ENCODE results near the gene LAMA2. TPM values are rescaled to one million over a fixed set of nuclear protein-coding genes. Genes with fewer than 3 reads are reported as not detected.

Gene LAMA2
- total RNA-seq, 1 experiment from 2014 or later = 0.28 TPM

DNA sequence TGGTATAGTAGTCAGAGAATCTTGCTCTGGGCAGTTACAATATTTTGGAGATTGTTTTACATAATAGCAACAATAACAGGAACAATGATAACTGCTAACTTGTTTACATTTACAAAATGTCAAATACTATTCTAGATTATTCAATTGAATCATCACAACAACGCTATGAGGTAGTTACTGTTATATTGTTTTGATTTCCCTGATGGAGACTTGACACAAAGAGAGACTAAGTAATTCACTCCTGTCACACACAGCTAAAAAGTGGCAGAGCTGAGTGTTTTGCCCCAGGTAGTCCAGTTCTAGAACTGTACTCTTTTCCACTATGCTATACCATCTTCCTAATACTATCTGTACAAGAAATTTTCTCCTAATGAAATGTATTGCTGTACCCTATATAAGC lies 356.1 kb downstream of the LAMA2 start:
- TF ChIP-seq CTCF (IDR thresholded peaks at IDR 0.05) (no peak), TCF7L2 (IDR thresholded peaks at IDR 0.05; ENCODE audit: low read depth, low read length) (no peak), SIN3A (IDR thresholded peaks at IDR 0.05; ENCODE audit: borderline replicate concordance, insufficient read depth, low read depth, low read length) (no peak), POLR2AphosphoS5 (IDR thresholded peaks at IDR 0.05; ENCODE audit: low read depth, low read length) (no peak), REST (IDR thresholded peaks at IDR 0.05; ENCODE audit: insufficient read depth in 1 of 2, low read depth in 2 of 2, low read length in 1 of 2) (no peak)
- no TSS peak for BruUV-seq (replicated peaks)
- Histone ChIP-seq H3K4me1 (ENCODE audit: control insufficient read depth, insufficient read depth, low read length) (no peaks in the 10 kb centered on the region), H3K36me3 (ENCODE audit: control insufficient read depth, insufficient read depth, low read length) (no peaks in the 10 kb centered on the region), H3K27me3 (ENCODE audit: control insufficient read depth, insufficient read depth, low read length) (no peaks in the 10 kb centered on the region), H3K9me3 (ENCODE audit: control insufficient read depth, insufficient read depth, low read depth, low read length) (no peaks in the 10 kb centered on the region), H3K27ac (ENCODE audit: low read length) (no peak overlapping the region), H3K4me3 (ENCODE audit: low read depth in 2 of 2, low read length in 2 of 2) (no peak overlapping the region)
- in situ Hi-C loops (cut with HindIII; ENCODE audit: low pct_unique_long_range_greater_than_20kb, low sequenced_read_pairs) (no loop called here), intact Hi-C loops (cut with micrococcal nuclease; ENCODE audit: unreplicated experiment) (no loop called here)
- ChIA-PET CTCF (no interaction called here), POLR2A (no interaction called here)
- no peak for DNase-seq (ENCODE audit: low read depth, low spot score)
- no peak for ATAC-seq

DNA sequence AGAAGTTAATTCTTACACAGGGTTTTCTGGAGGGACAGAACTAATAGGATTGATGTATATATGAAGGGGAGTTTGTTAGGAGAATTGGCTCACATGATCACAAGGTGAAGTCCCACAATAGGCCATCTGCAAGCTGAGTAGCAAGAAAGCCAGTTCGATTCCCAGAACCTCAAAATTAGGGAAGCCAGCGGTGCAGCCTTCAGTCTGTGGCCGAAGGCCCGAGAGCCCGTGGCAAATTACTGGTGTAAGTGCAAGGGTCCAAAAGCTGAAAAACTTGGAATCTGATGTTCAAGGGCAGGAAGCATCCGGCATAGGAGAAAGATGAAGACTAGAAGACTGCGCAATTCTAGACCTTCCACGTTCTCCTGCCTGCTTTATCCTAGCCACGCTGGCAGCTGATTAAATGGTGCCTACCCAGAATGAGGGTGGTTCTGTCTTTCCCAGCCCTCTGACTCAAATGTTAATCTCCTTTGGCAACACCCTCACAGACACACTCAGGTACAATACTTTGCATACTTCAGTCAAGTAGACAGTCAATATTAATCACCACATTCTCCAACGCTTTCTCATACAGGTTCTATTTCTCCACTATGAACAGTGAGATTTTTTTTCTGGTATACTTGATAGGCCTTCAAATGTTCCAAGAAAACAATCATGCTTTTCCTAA lies 357.0 kb downstream of the LAMA2 start:
- no peak overlapping the region for H3K4me3 ChIP-seq (ENCODE audit: low read depth in 2 of 2, low read length in 2 of 2)
- ATAC-seq (no peak), DNase-seq (ENCODE audit: low read depth, low spot score) (no peak)
- no peaks in the 10 kb centered on the region for H3K27me3 ChIP-seq (ENCODE audit: control insufficient read depth, insufficient read depth, low read length)
- H3K36me3 ChIP-seq (ENCODE audit: control insufficient read depth, insufficient read depth, low read length) = no peaks in the 10 kb centered on the region
- H3K9me3 ChIP-seq (ENCODE audit: control insufficient read depth, insufficient read depth, low read depth, low read length) = no peaks in the 10 kb centered on the region
- no peak overlapping the region for H3K27ac ChIP-seq (ENCODE audit: low read length)
- BruUV-seq (replicated peaks) = no TSS peak
- ChIA-PET POLR2A (no interaction called here), CTCF (no interaction called here)
- intact Hi-C loops (cut with micrococcal nuclease; ENCODE audit: unreplicated experiment) = no loop called here
- in situ Hi-C loops (cut with HindIII; ENCODE audit: low pct_unique_long_range_greater_than_20kb, low sequenced_read_pairs) = no loop called here
- TF ChIP-seq TCF7L2 (IDR thresholded peaks at IDR 0.05; ENCODE audit: low read depth, low read length) = no peak
- TF ChIP-seq REST (IDR thresholded peaks at IDR 0.05; ENCODE audit: insufficient read depth in 1 of 2, low read depth in 2 of 2, low read length in 1 of 2) = no peak
- no peak for TF ChIP-seq POLR2AphosphoS5 (IDR thresholded peaks at IDR 0.05; ENCODE audit: low read depth, low read length)
- no peaks in the 10 kb centered on the region for H3K4me1 ChIP-seq (ENCODE audit: control insufficient read depth, insufficient read depth, low read length)
